ENCODE measurements around the gene MUSTN1.
A peak's percentile ranks its signal among the peaks of the same experiment; 100 is the strongest.

MUSTN1 gene

DNA sequence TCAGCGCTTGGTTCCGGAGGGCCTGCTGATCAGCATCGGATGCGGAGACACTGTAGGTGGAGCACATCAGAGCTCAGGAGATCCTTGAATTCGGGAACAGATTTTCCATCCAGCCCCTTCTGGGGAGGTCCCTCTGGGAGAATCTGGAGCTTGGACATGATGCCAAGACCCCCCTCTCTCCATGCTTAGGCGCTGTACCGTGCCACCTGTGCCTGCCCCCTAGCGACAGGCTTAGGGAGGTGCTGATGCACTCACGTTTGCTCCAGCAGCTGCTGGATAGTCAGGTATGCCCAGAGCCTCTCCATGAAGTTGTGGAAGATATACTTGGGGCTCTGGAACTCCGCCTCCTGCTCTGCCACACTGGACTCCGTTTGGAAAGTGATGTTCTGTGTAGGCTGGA lies 14.1 kb downstream of the MUSTN1 start:
- TF ChIP-seq, protein P1, sequence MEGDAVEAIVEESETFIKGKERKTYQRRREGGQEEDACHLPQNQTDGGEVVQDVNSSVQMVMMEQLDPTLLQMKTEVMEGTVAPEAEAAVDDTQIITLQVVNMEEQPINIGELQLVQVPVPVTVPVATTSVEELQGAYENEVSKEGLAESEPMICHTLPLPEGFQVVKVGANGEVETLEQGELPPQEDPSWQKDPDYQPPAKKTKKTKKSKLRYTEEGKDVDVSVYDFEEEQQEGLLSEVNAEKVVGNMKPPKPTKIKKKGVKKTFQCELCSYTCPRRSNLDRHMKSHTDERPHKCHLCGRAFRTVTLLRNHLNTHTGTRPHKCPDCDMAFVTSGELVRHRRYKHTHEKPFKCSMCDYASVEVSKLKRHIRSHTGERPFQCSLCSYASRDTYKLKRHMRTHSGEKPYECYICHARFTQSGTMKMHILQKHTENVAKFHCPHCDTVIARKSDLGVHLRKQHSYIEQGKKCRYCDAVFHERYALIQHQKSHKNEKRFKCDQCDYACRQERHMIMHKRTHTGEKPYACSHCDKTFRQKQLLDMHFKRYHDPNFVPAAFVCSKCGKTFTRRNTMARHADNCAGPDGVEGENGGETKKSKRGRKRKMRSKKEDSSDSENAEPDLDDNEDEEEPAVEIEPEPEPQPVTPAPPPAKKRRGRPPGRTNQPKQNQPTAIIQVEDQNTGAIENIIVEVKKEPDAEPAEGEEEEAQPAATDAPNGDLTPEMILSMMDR (IDR thresholded peaks at IDR 0.05; ENCODE audit: insufficient read depth, missing control alignments) = peak; percentile 58
- DNase-seq (ENCODE audit: insufficient read length, low spot score) = peak; percentile 56
- FAIRE-seq = no peak

DNA sequence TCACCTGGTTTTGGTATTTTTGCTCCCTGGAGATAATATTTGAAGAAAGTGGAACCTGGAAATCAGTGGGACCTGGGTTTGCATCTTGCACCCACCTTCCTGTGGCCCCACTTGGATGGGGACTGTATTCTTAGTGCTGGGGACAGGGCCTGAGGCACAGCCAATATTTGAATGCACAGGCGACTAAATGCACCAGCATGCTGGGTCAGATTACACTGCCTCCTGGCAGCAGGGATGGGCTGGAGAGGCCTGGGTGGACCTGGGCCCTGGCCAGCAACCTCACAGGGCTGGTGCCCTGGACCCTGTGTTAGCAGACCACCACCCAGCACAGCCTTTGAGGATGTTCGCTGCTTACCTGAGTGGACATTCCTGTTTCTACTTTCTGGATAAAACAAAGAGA lies 14.9 kb downstream of the MUSTN1 start:
- FAIRE-seq (no peak), DNase-seq (ENCODE audit: insufficient read length, low spot score) (no peak)
- TF ChIP-seq, protein P1 (IDR thresholded peaks at IDR 0.05; ENCODE audit: insufficient read depth, missing control alignments) = no peak

DNA sequence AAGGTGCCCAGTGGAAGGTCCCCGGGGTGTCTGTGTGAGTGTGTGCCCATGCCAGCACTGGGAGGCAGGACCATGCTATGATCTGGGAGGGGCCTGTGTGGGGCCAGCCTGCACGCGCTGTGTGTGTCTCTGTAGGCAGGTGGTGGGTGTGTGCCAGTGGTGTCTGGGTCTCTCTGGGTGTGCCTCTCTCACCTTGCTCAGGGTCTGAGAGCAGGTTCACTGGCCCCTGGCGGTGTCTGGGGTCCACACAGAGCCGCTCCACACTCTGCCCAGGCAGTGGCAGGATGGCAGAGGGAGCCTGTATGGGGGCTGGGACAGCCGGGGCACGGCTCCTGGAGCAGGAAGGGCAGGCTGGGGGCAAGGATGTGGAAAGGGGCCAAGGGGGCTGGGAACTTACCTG lies 17.0 kb downstream of the MUSTN1 start:
- no peak for FAIRE-seq
- no peak for DNase-seq (ENCODE audit: insufficient read length, low spot score)
- TF ChIP-seq, protein P1 (IDR thresholded peaks at IDR 0.05; ENCODE audit: insufficient read depth, missing control alignments) = no peak

DNA sequence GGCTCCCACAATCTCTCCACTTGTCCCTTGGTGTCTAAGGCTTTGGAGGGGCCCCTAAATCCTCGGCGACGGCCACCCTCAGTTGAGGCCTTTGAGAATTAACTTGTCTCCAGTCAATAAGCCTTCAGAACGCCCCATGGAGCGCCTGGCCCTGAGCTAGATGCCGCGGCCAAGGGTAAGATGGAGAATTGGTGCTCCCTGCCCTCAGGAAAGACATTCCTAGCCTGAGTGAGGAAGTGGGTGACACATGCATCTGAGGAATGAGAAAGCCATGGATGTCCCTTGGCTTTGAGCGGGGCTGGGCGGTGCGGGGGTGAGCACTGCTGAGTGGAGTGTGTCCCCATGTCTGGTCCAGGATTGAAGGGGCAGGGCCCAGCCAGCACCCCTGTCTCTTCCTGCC lies 17.6 kb downstream of the MUSTN1 start:
- FAIRE-seq = no peak
- TF ChIP-seq, protein P1 (IDR thresholded peaks at IDR 0.05; ENCODE audit: insufficient read depth, missing control alignments) = no peak
- no peak for DNase-seq (ENCODE audit: insufficient read length, low spot score)

DNA sequence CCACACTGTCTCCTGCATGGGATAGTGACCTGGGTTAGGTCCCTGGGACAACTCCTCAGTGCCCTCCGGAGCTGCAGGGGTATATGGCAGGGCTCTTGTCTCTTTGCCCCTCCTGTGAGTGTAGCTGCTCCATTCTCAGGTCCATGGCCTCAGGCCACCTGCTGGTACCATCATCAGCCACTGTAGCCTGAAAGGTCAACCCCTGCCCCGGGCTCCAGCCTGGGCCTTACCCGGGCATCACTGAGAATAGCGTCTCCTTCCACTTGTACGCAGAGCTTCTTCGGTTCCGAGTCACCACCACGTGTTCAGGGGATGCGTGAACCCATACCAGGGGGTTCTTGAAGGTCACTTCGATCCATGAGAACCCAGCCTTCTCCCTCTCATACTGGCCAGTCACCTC lies 18.2 kb downstream of the MUSTN1 start:
- no peak for DNase-seq (ENCODE audit: insufficient read length, low spot score)
- no peak for FAIRE-seq
- TF ChIP-seq, protein P1 (IDR thresholded peaks at IDR 0.05; ENCODE audit: insufficient read depth, missing control alignments) = no peak

DNA sequence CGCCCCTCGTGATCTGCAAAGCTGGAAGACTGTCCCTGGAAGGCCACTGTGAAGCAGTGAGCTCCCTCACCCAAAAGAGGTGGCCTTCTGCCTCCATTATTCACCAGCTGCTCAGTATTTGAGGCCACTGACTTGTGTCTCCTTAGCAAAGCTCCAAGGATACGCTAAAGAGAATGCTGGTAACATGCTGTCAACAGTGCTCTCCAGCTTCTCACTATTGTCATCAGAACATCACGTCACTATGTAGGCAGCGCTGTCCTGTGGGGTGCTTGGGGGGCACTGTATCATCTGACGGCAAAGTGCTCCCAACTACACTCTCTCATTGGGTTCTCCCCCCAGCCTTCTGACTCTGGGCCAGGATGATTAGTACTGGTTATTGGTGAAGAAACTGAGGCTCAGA lies 18.6 kb downstream of the MUSTN1 start:
- TF ChIP-seq, protein P1 (IDR thresholded peaks at IDR 0.05; ENCODE audit: insufficient read depth, missing control alignments) = no peak
- FAIRE-seq = no peak
- no peak for DNase-seq (ENCODE audit: insufficient read length, low spot score)

DNA sequence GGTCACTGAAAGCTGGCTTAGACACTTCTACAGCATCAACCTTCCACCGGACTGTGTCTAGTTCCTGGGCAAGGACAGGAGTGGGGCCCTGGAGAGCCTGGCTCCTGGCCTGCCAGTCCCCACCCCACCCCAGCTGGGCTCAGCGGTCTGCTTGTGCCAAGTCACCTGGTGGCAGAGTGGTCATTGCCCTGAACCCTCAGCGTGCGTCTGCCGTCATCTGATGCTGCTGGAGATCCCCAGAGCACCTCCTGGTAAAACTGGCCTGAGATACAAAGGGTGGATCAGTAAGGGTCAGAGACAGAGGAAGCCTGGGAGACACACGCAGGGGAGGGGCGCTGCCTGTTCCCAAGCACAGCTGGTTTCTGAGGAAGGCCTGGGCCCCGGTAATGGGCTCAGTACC lies 21.0 kb downstream of the MUSTN1 start:
- DNase-seq (ENCODE audit: insufficient read length, low spot score) (no peak), FAIRE-seq (no peak)
- TF ChIP-seq, protein P1 (IDR thresholded peaks at IDR 0.05; ENCODE audit: insufficient read depth, missing control alignments) = no peak

All from D721Med (cell line).